Right lobe of liver (tissue), 6 donors: Measurements from ENCODE around the gene DNAJB8. TPM values are rescaled to one million over a fixed set of nuclear protein-coding genes. Genes with fewer than 3 reads are reported as not detected.

ENCODE experiments used
- ATAC-seq, 4 donors: fragments of 200-7000 bp; cut with Tn5 transposase; one replicate each; pipeline ENCODE4 v1.9.1; 2020; ENCODE audit warnings: mild to moderate bottlenecking in 4 of 4, moderate library complexity in 4 of 4
- DNase-seq, 3 donors: peaks; one replicate each; pipeline ENCODE4 v3.0.0-alpha.2; 2020
- H3K27ac ChIP-seq, 3 donors: fragments of 200-600 bp; one replicate each; pipeline ENCODE4 v1.8.0; 2022
- H3K27me3 ChIP-seq, 2 donors: fragments of 200-600 bp; one replicate each; pipeline ENCODE4 v1.8.0; 2022
- H3K36me3 ChIP-seq, 4 donors: fragments of 200-600 bp; sonication (generic) in 1 of 4; one replicate each; pipeline versions ENCODE4 v1.5.1 to v1.8.0; 2017 to 2022; ENCODE audit warnings: control low read depth in 1 of 4
- H3K4me1 ChIP-seq, 4 donors: fragments of 200-600 bp; sonication (generic) in 1 of 4; one replicate each; pipeline versions ENCODE4 v1.5.1 to v1.8.0; 2017 to 2022; ENCODE audit warnings: control low read depth in 1 of 4
- H3K4me3 ChIP-seq, 3 donors: fragments of 200-600 bp; one replicate each; pipeline ENCODE4 v1.8.0; 2022
- H3K9me3 ChIP-seq, 4 donors: fragments of 200-600 bp; sonication (generic) in 1 of 4; one replicate each; pipeline versions ENCODE4 v1.5.1 to v1.8.0; 2017 to 2022; ENCODE audit warnings: control low read depth in 1 of 4
- POLR2A ChIP-seq: fragments of 450-650 bp; IDR thresholded peaks from one replicate; pipeline ENCODE4 v1.6.1; 2017; ENCODE audit warnings: antibody characterized with exemption, mild to moderate bottlenecking
- WGBS: methylation state at CpG from one replicate; pipeline ENCODE4 v1.1.6; 2018; ENCODE audit warnings: low coverage, low lambda C conversion rate; ENCODE audit not compliant: insufficient coverage; ENCODE audit errors: missing lambda C conversion rate; 5-methylcytosine and 5-hydroxymethylcytosine counted together
- intact Hi-C, 2 donors: fragments of 100-400 bp; cut with DNase I; formaldehyde crosslinking; loops; one replicate each; pipeline versions ENCODE4 v1.11.2 to v1.14.1; 2022
- total RNA-seq, 6 experiments: library from RNA; depleted of rRNA in 2 of 6; stranded (reverse); fragments of >200 nt in 2 of 6; fragmentation: NEBNext Ultra II Directional in 3 of 6; extraction: Animal tissue kit (Norgen Biotek cat#: 25700) in 3 of 6; gene quantifications; one replicate each; pipeline versions ENCODE4 v1.1.0 to v1.2.4, GENCODE V29; 2016 to 2023
- TF ChIP-seq, protein P1 (sequence below), 4 donors: fragments of 200-600 bp in 3 of 4; fragments of 450-650 bp in 1 of 4; IDR thresholded peaks; one replicate each; pipeline versions ENCODE4 v1.5.1 to v1.8.0; 2016 to 2022; ENCODE audit warnings: antibody characterized with exemption in 4 of 4, mild to moderate bottlenecking in 2 of 4
- donor health status: DM: no; HTN: yes; CAD: no.
- donor health status: DM: no; HTN: no; CAD: no.
- donor health status: DM: no; HTN: no; CAD: no.
- donor health status: DM: no; HTN: yes; CAD: no.
- donor health status: DM: no; HTN: yes; CAD: no.

The DNAJB8 gene
- total RNA-seq, 6 experiments from 2014 or later = not detected

DNA sequence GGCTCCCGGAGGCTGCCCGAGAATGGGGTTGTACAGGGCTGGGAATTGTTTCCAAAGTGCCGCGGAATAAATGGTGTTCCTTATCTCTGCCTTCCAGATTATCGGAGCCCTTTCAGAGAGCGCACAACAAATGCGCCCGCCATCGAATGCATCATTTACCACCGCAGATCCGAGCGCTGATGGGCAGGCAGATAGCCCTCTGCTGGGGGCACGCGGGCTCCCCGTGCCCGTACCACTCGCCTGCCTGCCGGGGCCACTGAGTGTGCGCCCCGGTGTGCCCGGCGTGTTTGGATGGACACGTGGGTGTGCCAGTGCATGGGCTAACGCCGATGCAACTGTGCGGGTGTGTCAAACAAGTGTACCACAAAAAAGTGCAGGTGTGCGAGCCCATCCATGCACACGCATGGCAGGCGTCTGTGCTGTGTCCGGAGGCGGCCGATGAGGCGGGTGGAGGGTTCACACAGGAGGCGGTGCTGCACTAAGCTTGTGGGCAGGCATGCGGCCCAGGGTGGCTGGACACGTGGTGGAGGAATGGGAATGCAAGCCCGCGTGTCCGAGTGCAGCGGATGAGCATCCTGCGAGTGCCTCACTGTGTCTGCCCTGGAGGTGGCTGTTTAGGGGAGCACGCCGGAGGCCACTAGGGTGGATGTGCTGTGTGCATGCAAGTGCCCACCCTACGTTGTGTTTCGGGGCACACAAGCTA lies 30.1 kb upstream of the DNAJB8 start:
- Histone ChIP-seq H3K27ac (no peak overlapping the region), H3K27me3 (peaks cover 9 to 36% of the 10 kb centered on the region in 2 donors), H3K36me3 (no peaks in the 10 kb centered on the region), H3K4me3 (no peak overlapping the region), H3K4me1 (peaks cover 2 to 25% (median 5%) of the 10 kb centered on the region in 4 donors), H3K9me3 (no peaks in the 10 kb centered on the region)
- intact Hi-C loops = loop anchor here (5.0 to 10.0 kb wide), 3 partner anchors 69 to 422 kb away; no protein-coding TSS in a partner anchor
- DNase-seq (peak in 2 of 3 donors; percentile 55 to 70), ATAC-seq (peak; percentile 60 to 71 (median 67))
- 27% methylated on average over 13 of the region's 45 CpGs for WGBS
- TF ChIP-seq POLR2A = no peak
- TF ChIP-seq, protein P1, sequence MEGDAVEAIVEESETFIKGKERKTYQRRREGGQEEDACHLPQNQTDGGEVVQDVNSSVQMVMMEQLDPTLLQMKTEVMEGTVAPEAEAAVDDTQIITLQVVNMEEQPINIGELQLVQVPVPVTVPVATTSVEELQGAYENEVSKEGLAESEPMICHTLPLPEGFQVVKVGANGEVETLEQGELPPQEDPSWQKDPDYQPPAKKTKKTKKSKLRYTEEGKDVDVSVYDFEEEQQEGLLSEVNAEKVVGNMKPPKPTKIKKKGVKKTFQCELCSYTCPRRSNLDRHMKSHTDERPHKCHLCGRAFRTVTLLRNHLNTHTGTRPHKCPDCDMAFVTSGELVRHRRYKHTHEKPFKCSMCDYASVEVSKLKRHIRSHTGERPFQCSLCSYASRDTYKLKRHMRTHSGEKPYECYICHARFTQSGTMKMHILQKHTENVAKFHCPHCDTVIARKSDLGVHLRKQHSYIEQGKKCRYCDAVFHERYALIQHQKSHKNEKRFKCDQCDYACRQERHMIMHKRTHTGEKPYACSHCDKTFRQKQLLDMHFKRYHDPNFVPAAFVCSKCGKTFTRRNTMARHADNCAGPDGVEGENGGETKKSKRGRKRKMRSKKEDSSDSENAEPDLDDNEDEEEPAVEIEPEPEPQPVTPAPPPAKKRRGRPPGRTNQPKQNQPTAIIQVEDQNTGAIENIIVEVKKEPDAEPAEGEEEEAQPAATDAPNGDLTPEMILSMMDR (IDR thresholded peaks at IDR 0.05) = no peak

DNA sequence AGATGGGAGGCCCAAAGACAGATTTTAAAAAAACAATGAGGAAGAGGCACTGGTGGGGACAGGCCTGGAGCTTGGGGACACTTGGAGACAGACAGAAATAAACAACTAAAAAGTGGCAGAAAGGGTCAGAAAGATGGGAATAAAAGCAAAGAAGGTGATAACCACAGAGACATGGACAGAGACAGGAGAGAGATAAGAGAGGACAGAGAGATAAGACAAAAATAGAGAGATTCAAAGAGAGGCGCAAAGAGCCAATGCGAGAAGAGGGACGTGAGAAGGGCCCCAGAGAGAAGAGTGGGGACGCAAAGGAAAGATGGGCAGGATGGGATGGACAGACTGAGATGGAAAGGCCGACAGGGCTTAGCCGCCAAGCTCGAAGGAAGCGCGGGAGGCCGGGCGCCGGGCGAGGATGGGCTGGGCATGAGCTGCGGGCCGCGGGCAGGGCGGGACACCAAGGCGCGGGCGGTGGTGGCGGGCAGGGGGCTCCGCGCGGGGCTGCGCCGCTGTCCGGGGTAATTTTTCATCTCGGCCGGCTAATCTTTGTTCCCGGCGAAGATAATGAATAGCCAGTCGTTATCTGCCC lies 29.4 kb upstream of the DNAJB8 start:
- Histone ChIP-seq H3K36me3 (no peaks in the 10 kb centered on the region), H3K27ac (no peak overlapping the region), H3K4me1 (peaks cover 2 to 26% (median 5%) of the 10 kb centered on the region in 4 donors), H3K27me3 (peaks cover 15 to 40% of the 10 kb centered on the region in 2 donors), H3K4me3 (no peak overlapping the region), H3K9me3 (no peaks in the 10 kb centered on the region)
- DNase-seq (peak in 1 of 3 donors; percentile 43), ATAC-seq (no peak)
- intact Hi-C loops = loop anchor here (5.0 to 10.0 kb wide), 3 partner anchors 69 to 421 kb away; no protein-coding TSS in a partner anchor
- WGBS = 35% methylated on average over 4 of the region's 32 CpGs
- TF ChIP-seq, protein P1 (IDR thresholded peaks at IDR 0.05) = no peak
- TF ChIP-seq POLR2A = no peak

DNA sequence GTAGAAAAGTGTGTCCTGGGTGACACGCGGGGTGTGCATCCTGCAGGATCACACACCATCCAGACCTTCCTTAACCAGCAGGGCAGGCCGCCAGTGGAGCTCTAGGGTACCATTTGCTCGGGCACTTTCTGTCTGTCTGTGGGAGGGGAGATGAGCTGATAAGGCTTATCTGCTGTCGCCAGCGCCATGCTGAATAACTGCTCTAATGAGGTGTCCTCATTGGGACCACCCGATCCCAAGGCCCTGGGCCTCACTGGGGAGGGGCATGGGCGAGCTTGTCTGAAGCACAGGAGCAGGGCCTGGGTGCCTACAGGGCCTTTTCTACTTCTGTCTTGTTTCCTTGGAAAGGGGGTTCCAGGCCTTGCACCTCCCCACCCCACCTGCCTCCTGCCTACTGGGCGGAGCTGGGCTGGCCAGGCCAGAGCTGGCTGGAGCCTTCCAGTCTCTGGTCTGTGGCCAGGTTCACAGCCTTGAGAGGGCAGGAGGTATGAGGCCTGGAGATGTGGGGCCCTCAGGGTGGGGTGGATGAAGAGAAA lies 28.8 kb upstream of the DNAJB8 start:
- Histone ChIP-seq H3K9me3 (no peaks in the 10 kb centered on the region), H3K36me3 (no peaks in the 10 kb centered on the region), H3K27me3 (peaks cover 15 to 47% of the 10 kb centered on the region in 2 donors), H3K4me1 (peaks cover 2 to 26% (median 5%) of the 10 kb centered on the region in 4 donors), H3K4me3 (no peak overlapping the region), H3K27ac (no peak overlapping the region)
- TF ChIP-seq POLR2A = no peak
- TF ChIP-seq, protein P1 (IDR thresholded peaks at IDR 0.05) = no peak
- ATAC-seq = no peak
- peak in 1 of 3 donors; percentile 42 for DNase-seq
- no CpG with 5 or more reads among the region's 9 CpGs for WGBS
- intact Hi-C loops = loop anchor here (5.0 to 10.0 kb wide), 3 partner anchors 68 to 421 kb away; no protein-coding TSS in a partner anchor

DNA sequence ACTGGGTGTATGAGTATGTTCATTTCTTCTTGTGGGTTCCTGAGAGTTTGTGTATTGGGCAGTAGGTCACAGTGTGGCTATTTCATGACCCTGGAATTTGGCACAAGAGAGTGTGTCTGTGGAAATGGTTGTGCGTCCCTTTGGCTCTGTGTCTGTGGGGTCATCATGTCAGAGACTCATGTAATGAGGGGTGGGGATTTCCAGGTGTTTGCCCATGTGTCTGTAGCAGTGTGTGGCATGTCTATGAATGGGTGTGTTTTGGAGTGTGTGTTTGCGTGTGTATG lies 27.6 kb upstream of the DNAJB8 start:
- no peak for TF ChIP-seq POLR2A
- TF ChIP-seq, protein P1 (IDR thresholded peaks at IDR 0.05) = no peak
- H3K27me3 ChIP-seq = peaks cover 25 to 56% of the 10 kb centered on the region in 2 donors
- peaks cover 2 to 36% (median 5%) of the 10 kb centered on the region in 4 donors for H3K4me1 ChIP-seq
- 100% methylated on average over 1 of the region's 2 CpGs for WGBS
- H3K4me3 ChIP-seq = no peak overlapping the region
- H3K27ac ChIP-seq = no peak overlapping the region
- ATAC-seq (no peak), DNase-seq (peak in 1 of 3 donors; percentile 1)
- intact Hi-C loops = loop anchor here in 1 of 2 donors (10.0 kb wide), 1 partner anchor 420 kb away; no protein-coding TSS in a partner anchor
- no peaks in the 10 kb centered on the region for H3K9me3 ChIP-seq
- H3K36me3 ChIP-seq = no peaks in the 10 kb centered on the region
